Mesenchymal stem cell (in vitro differentiated cells and primary cell): ENCODE results near the gene NREP. TPM values are rescaled to one million over a fixed set of nuclear protein-coding genes. Genes with fewer than 3 reads are reported as not detected.

ENCODE experiments used
- DNase-seq: peaks from one replicate; pipeline ENCODE4 v3.0.0-alpha.2; 2013
- H2AFZ ChIP-seq: one replicate; pipeline ENCODE4 v1.6.1; 2013; ENCODE audit warnings: low read depth, mild to moderate bottlenecking, control low read depth, inconsistent platforms, low read length, moderate library complexity
- H2AK5ac ChIP-seq: 2 replicates; pipeline ENCODE4 v1.6.1; 2013; ENCODE audit warnings: low read length, moderate library complexity, mild to moderate bottlenecking, inconsistent platforms; ENCODE audit not compliant: severe bottlenecking
- H2BK120ac ChIP-seq: one replicate; pipeline ENCODE4 v1.6.1; 2013; ENCODE audit warnings: low read depth, mild to moderate bottlenecking, inconsistent platforms, low read length, moderate library complexity
- H2BK12ac ChIP-seq, 2 experiments: one replicate each; pipeline ENCODE4 v1.6.1; 2013; ENCODE audit warnings: inconsistent platforms in 2 of 2, low read length in 2 of 2, mild to moderate bottlenecking in 2 of 2, moderate library complexity in 2 of 2, control low read depth in 1 of 2
- H2BK15ac ChIP-seq: one replicate; pipeline ENCODE4 v1.6.1; 2013; ENCODE audit warnings: mild to moderate bottlenecking, low read depth, inconsistent platforms; ENCODE audit not compliant: poor library complexity, severe bottlenecking
- H2BK5ac ChIP-seq: 2 replicates; pipeline ENCODE4 v1.6.1; 2013; ENCODE audit warnings: low read depth, mild to moderate bottlenecking, low read length, control low read depth, inconsistent platforms; ENCODE audit not compliant: poor library complexity, severe bottlenecking
- H3K14ac ChIP-seq, 2 experiments: one replicate each; pipeline ENCODE4 v1.6.1; 2013; ENCODE audit warnings: inconsistent platforms in 2 of 2, low read length in 2 of 2, control low read depth in 1 of 2, mild to moderate bottlenecking in 1 of 2, moderate library complexity in 1 of 2
- H3K18ac ChIP-seq, 2 experiments: one replicate each; pipeline ENCODE4 v1.6.1; 2013; ENCODE audit warnings: inconsistent platforms in 2 of 2, low read length in 2 of 2, control low read depth in 1 of 2, low read depth in 1 of 2, mild to moderate bottlenecking in 1 of 2
- H3K23ac ChIP-seq, 2 experiments: one replicate each; pipeline ENCODE4 v1.6.1; 2013; ENCODE audit warnings: inconsistent platforms in 2 of 2, low read length in 2 of 2, mild to moderate bottlenecking in 2 of 2, moderate library complexity in 2 of 2, control low read depth in 1 of 2
- H3K27ac ChIP-seq: 2 replicates; pipeline ENCODE4 v1.5.1; 2013; ENCODE audit warnings: mild to moderate bottlenecking, moderate library complexity, low read length, control low read depth, inconsistent platforms; ENCODE audit not compliant: poor library complexity, severe bottlenecking
- H3K27me3 ChIP-seq, 2 experiments: 2 replicates each; pipeline versions ENCODE4 v1.6.1 to v1.7.0; 2013; ENCODE audit warnings: low read length in 2 of 2, mild to moderate bottlenecking in 2 of 2, moderate library complexity in 2 of 2, control low read depth in 1 of 2, inconsistent platforms in 1 of 2; ENCODE audit not compliant: control insufficient read depth in 1 of 2, insufficient read depth in 1 of 2
- H3K36me3 ChIP-seq, 2 experiments: 2 replicates each; pipeline versions ENCODE4 v1.6.1 to v1.7.0; 2013; ENCODE audit warnings: low read length in 2 of 2, control low read depth in 1 of 2, inconsistent platforms in 1 of 2, low read depth in 1 of 2, mild to moderate bottlenecking in 1 of 2; ENCODE audit not compliant: insufficient read depth in 2 of 2, control insufficient read depth in 1 of 2
- H3K4ac ChIP-seq, 2 experiments: one replicate each; pipeline ENCODE4 v1.6.1; 2013; ENCODE audit warnings: inconsistent platforms in 2 of 2, low read length in 2 of 2, mild to moderate bottlenecking in 2 of 2, moderate library complexity in 2 of 2, control low read depth in 1 of 2, low read depth in 1 of 2
- H3K4me1 ChIP-seq: 2 replicates; pipeline ENCODE4 v1.6.1; 2013; ENCODE audit warnings: low read depth, low read length, control low read depth; ENCODE audit not compliant: control insufficient read depth, insufficient read depth
- H3K4me2 ChIP-seq: 2 replicates; pipeline ENCODE4 v1.6.1; 2013; ENCODE audit warnings: low read length, mild to moderate bottlenecking, inconsistent platforms; ENCODE audit not compliant: poor library complexity, severe bottlenecking
- H3K4me3 ChIP-seq, 2 experiments: 2 replicates each; pipeline versions ENCODE4 v1.5.1 to v1.7.0; 2013; ENCODE audit warnings: low read length in 2 of 2, mild to moderate bottlenecking in 2 of 2, control low read depth in 1 of 2, low read depth in 1 of 2; ENCODE audit not compliant: insufficient read depth in 1 of 2
- H3K79me1 ChIP-seq: replicated peaks from 2 replicates; pipeline ENCODE4 v1.6.1; 2013; ENCODE audit warnings: mild to moderate bottlenecking, control low read depth, low read length, inconsistent platforms; ENCODE audit not compliant: poor library complexity, severe bottlenecking
- H3K9ac ChIP-seq: 2 replicates; pipeline ENCODE4 v1.7.0; 2013; ENCODE audit warnings: mild to moderate bottlenecking, low read length, moderate library complexity
- H3K9me3 ChIP-seq: 2 replicates; pipeline ENCODE4 v1.7.0; 2013; ENCODE audit warnings: mild to moderate bottlenecking, low read length; ENCODE audit not compliant: control insufficient read depth
- H4K8ac ChIP-seq: one replicate; pipeline ENCODE4 v1.6.1; 2013; ENCODE audit warnings: inconsistent platforms, mild to moderate bottlenecking, low read length, moderate library complexity
- H4K91ac ChIP-seq: one replicate; pipeline ENCODE4 v1.6.1; 2013; ENCODE audit warnings: mild to moderate bottlenecking, low read length, inconsistent platforms
- WGBS: methylation state at CpG from one replicate; pipeline ENCODE4 v1.1.7; 2013; ENCODE audit warnings: mixed read lengths; 5-methylcytosine and 5-hydroxymethylcytosine counted together
- small RNA-seq: library from polyadenylated mRNA; stranded (forward); fragments of <200 nt; extraction: miRNeasy Mini kit (QIAGEN cat#:217004); gene quantifications from one replicate; pipeline ENCODE3, GENCODE V24; 2013; ENCODE audit warnings: low read depth

The NREP gene

DNA sequence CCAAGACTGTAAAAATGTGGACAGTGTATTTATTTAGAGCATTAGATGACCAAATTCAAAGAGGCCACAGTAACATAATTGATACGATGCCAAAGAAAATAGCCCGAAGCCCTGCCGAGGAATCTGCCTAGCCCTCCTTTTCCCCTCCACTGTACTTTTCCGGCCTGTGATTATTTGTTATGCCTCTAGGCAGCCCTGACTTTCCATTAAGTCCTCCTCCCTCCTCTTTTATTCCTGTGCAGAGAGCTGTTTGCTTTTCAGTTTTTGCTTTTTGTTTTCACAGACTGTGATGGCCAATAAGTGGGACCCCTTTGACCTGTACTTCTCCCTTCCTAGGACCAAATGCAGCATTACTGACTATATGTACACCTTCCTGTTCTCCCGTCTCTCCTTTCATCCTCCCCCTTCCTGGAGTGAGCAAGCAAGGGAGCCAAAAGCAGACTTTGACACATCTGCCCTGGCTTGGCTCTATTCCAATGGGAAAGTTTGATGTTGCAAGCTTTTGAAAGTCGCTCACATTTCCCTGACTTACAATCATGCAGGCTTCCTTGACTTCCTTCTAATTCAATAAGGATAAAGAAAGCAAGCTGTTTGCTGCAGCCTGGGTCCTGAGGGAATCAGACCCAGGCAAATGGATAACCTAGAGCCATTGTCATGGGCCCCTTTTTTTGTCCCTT is 76.1 kb downstream of the NREP start:
- Histone ChIP-seq H4K91ac (no peak overlapping the region), H3K4ac (peak overlapping the region; percentile 17 to 65), H3K9me3 (no peaks in the 10 kb centered on the region), H3K18ac (peak overlapping the region; percentile 65 to 72), H2BK15ac (no peak overlapping the region), H3K23ac (no peak overlapping the region), H2AFZ (no peak overlapping the region), H2BK5ac (peak overlapping the region; percentile 34), H3K4me1 (peaks cover 10% of the 10 kb centered on the region), H2AK5ac (peak overlapping the region; percentile 11), H3K79me1 (no peaks in the 10 kb centered on the region), H3K9ac (peak overlapping the region; percentile 86), H2BK12ac (peak overlapping the region; percentile 61 to 73), H4K8ac (peak overlapping the region; percentile 77), H3K36me3 (no peaks in the 10 kb centered on the region), H2BK120ac (peak overlapping the region; percentile 57), H3K4me3 (no peak overlapping the region), H3K14ac (no peak overlapping the region), H3K4me2 (peak overlapping the region; percentile 61), H3K27ac (peak overlapping the region; percentile 97), H3K27me3 (no peaks in the 10 kb centered on the region)
- 38% methylated on average over 6 of the region's 6 CpGs for WGBS
- peak; percentile 96 for DNase-seq

GRCh38 chr5:111679611-111680010 is 77.4 kb downstream of the NREP start:
- H3K14ac ChIP-seq: peak overlapping the region in 1 of 2 experiments; percentile 95
- peak overlapping the region; percentile 3 for H3K27ac ChIP-seq
- H3K79me1 ChIP-seq: no peaks in the 10 kb centered on the region
- H3K36me3 ChIP-seq: no peaks in the 10 kb centered on the region
- H2BK5ac ChIP-seq: no peak overlapping the region
- no peak overlapping the region for H2BK15ac ChIP-seq
- no peak overlapping the region for H2AFZ ChIP-seq
- H3K27me3 ChIP-seq: no peaks in the 10 kb centered on the region
- H2BK12ac ChIP-seq: peak overlapping the region; percentile 70 to 100
- H3K9me3 ChIP-seq: no peaks in the 10 kb centered on the region
- no peak overlapping the region for H3K9ac ChIP-seq
- H2BK120ac ChIP-seq: no peak overlapping the region
- H3K18ac ChIP-seq: peak overlapping the region; percentile 6 to 95
- no peak for DNase-seq
- WGBS: 92% methylated on average over 7 of the region's 8 CpGs
- no peak overlapping the region for H3K23ac ChIP-seq
- H3K4me3 ChIP-seq: no peak overlapping the region
- H4K91ac ChIP-seq: peak overlapping the region; percentile 22
- no peak overlapping the region for H4K8ac ChIP-seq
- peak overlapping the region; percentile 42 to 97 for H3K4ac ChIP-seq
- H3K4me2 ChIP-seq: no peak overlapping the region
- H3K4me1 ChIP-seq: peaks cover 10% of the 10 kb centered on the region
- H2AK5ac ChIP-seq: peak overlapping the region; percentile 96

Small RNAs within 50 kb of the gene (small RNA-seq; reads per million reads assigned to genes)
- gene RN7SKP57: not detected
